K562 (cell line): ENCODE measurements around the gene ORAI3. TPM values are rescaled to one million over a fixed set of nuclear protein-coding genes. Genes with fewer than 3 reads are reported as not detected.

Experiments used
- CC2D1A ChIP-seq: fragments of 450-650 bp; IDR thresholded peaks from 2 replicates; pipeline ENCODE4 v1.6.1; 2017; ENCODE audit warnings: mild to moderate bottlenecking
- DEAF1 ChIP-seq: fragments of 450-650 bp; formaldehyde crosslinking; IDR thresholded peaks from 2 replicates; pipeline ENCODE4 v1.4.0; 2020; ENCODE audit warnings: mild to moderate bottlenecking, moderate library complexity
- FOXA3 ChIP-seq, 2 experiments: fragments of 450-650 bp in 1 of 2; sonication (generic) in 1 of 2; formaldehyde crosslinking; IDR thresholded peaks in 1 of 2; conservative IDR thresholded peaks in 1 of 2; 2 replicates each; pipeline versions ENCODE4 v1.4.0 to v1.8.0; 2020 to 2022; ENCODE audit warnings: mild to moderate bottlenecking in 2 of 2, missing genetic modification reagents in 1 of 2
- HDAC1 ChIP-seq, 2 experiments: fragments of 450-650 bp; IDR thresholded peaks; 2 replicates each; pipeline ENCODE4 v1.6.1; 2016 to 2017; ENCODE audit warnings: inconsistent platforms in 1 of 2, mild to moderate bottlenecking in 1 of 2, moderate library complexity in 1 of 2
- HDAC2 ChIP-seq: fragments of 450-650 bp; IDR thresholded peaks from 2 replicates; pipeline ENCODE4 v1.6.1; 2016; ENCODE audit warnings: mild to moderate bottlenecking
- MAZ ChIP-seq, 2 experiments: fragments of 450-650 bp in 1 of 2; sonication (generic) in 1 of 2; formaldehyde crosslinking; IDR thresholded peaks in 1 of 2; conservative IDR thresholded peaks in 1 of 2; 2 replicates each; pipeline versions ENCODE4 v1.4.0 to v1.5.0; 2020; ENCODE audit warnings: mild to moderate bottlenecking in 1 of 2, missing genetic modification reagents in 1 of 2
- MEIS2 ChIP-seq: fragments of 450-650 bp; IDR thresholded peaks from 2 replicates; pipeline ENCODE4 v1.6.1; 2014; ENCODE audit warnings: mild to moderate bottlenecking; ENCODE audit not compliant: partially characterized antibody
- MTA3 ChIP-seq: fragments of 450-650 bp; formaldehyde crosslinking; IDR thresholded peaks from 2 replicates; pipeline ENCODE4 v1.6.1; 2017; ENCODE audit warnings: mild to moderate bottlenecking, borderline replicate concordance
- MTF1 ChIP-seq: fragments of 250-450 bp; sonication (Bioruptor Pico); IDR thresholded peaks from 2 replicates; pipeline ENCODE4 v1.9.0; 2021; ENCODE audit warnings: moderate library complexity, mild to moderate bottlenecking, inconsistent platforms, borderline replicate concordance
- MYNN ChIP-seq, 2 experiments: sonication (generic); formaldehyde crosslinking in 1 of 2; IDR thresholded peaks; 2 replicates each; pipeline versions ENCODE4 v1.5.0 to v1.6.1; 2016 to 2020; ENCODE audit warnings: antibody characterized with exemption in 1 of 2, missing genetic modification reagents in 1 of 2
- NUFIP1 ChIP-seq: fragments of 450-650 bp; IDR thresholded peaks from 2 replicates; pipeline ENCODE4 v1.6.1; 2018; ENCODE audit not compliant: partially characterized antibody
- PTRF ChIP-seq: fragments of 450-650 bp; IDR thresholded peaks from 2 replicates; pipeline ENCODE4 v1.6.1; 2016; ENCODE audit warnings: mild to moderate bottlenecking, missing genetic modification characterization, missing compliant biosample characterization
- SAFB2 ChIP-seq: fragments of 200-400 bp; formaldehyde crosslinking; IDR thresholded peaks from 2 replicates; pipeline ENCODE4 v1.6.1; 2018; ENCODE audit warnings: borderline replicate concordance, low read length, low read depth, moderate library complexity; ENCODE audit not compliant: severe bottlenecking
- SP1 ChIP-seq: sonication (generic); formaldehyde crosslinking; IDR thresholded peaks from 2 replicates; pipeline ENCODE4 v1.8.1; 2022; ENCODE audit warnings: mild to moderate bottlenecking, missing genetic modification reagents
- TFAP4 ChIP-seq: sonication (generic); formaldehyde crosslinking; IDR thresholded peaks from 2 replicates; pipeline ENCODE4 v1.8.0; 2022; ENCODE audit warnings: missing genetic modification reagents, mild to moderate bottlenecking, moderate library complexity, borderline replicate concordance
- ZNF174 ChIP-seq: fragments of 250-450 bp; sonication (Bioruptor Pico); IDR thresholded peaks from 2 replicates; pipeline ENCODE4 v1.4.0; 2020; ENCODE audit warnings: mild to moderate bottlenecking
- ZNF609 ChIP-seq: sonication (generic); formaldehyde crosslinking; IDR thresholded peaks from 2 replicates; pipeline ENCODE4 v1.8.1; 2023; ENCODE audit warnings: missing genetic modification reagents, mild to moderate bottlenecking, borderline replicate concordance
- ZNF717 ChIP-seq: fragments of 250-450 bp; sonication (Bioruptor Pico); IDR thresholded peaks from 2 replicates; pipeline ENCODE4 v1.5.0; 2021
- ZNF780A ChIP-seq: fragments of 250-450 bp; sonication (Bioruptor Pico); IDR thresholded peaks from 2 replicates; pipeline ENCODE4 v1.5.0; 2021; ENCODE audit warnings: mild to moderate bottlenecking
- polyA plus RNA-seq, 8 experiments: library from polyadenylated mRNA; depleted of rRNA in 4 of 8; stranded (reverse) in 5 of 8; unstranded in 3 of 8; fragments of >200 nt; fragmentation: Nextera tagmentation in 2 of 8; fragmentation: Illumina TruSeq in 1 of 8; extraction: Ambion mirVana in 2 of 8; extraction: Trizol in 1 of 8; gene quantifications; 2 replicates each; pipeline versions ENCODE4 v1.2.1 to v1.2.3, GENCODE V29; 2011 to 2014; ENCODE audit warnings: inconsistent platforms in 1 of 8, missing spikeins in 1 of 8
- total RNA-seq, 7 experiments: library from RNA; depleted of rRNA in 6 of 7; stranded (reverse); fragments of >200 nt in 6 of 7; fragmentation: Illumina TruSeq in 2 of 7; extraction: Trizol in 2 of 7; gene quantifications; 2 replicates each; pipeline versions ENCODE4 v1.2.1 to v1.2.3, GENCODE V29; 2011 to 2021; ENCODE audit warnings: low replicate concordance in 1 of 7

ORAI3 gene
- total and polyA plus RNA-seq, 9 of the 15 experiments (the other 6 are each of a cell fraction or from before 2014, with no cell fraction given), result 4.9 to 23.3 (median 14.1) TPM

- TF ChIP-seq FOXA3 (CRISPR knock-in tag; conservative IDR thresholded peaks at IDR 0.05 in 1 of 2, IDR thresholded peaks at IDR 0.05 in 1 of 2) (no peak), NUFIP1 (no peak), MTF1 (CRISPR knock-in tag) (no peak), ZNF609 (peak; percentile 70; the same call in 1 of the 2 replicates), MYNN (IDR thresholded peaks at IDR 0.05) (0 out of 2 replicates have a peak, but pooled peaks have one; percentile 24), MYNN (CRISPR knock-in tag; IDR thresholded peaks at IDR 0.05) (no peak), HDAC2 (no peak), ZNF717 (CRISPR knock-in tag) (no peak), SP1 (CRISPR knock-in tag) (peak; percentile 49; the same call in 1 of the 2 replicates), DEAF1 (CRISPR knock-in tag) (peak; percentile 62; the same call in 1 of the 2 replicates), ZNF780A (no peak), MEIS2 (peak; percentile 13), HDAC1 (IDR thresholded peaks at IDR 0.05) (0 out of 4 replicates have a peak, but pooled peaks of 1 of the 2 experiments have one; percentile 8), CC2D1A (peak; percentile 77; the same call in 1 of the 2 replicates), ZNF174 (CRISPR knock-in tag) (no peak), PTRF (tag) (no peak), MAZ (CRISPR knock-in tag; conservative IDR thresholded peaks at IDR 0.05 in 1 of 2, IDR thresholded peaks at IDR 0.05 in 1 of 2) (peak in 1 of 2 experiments; percentile 51; a peak in 3 of 4 replicates), TFAP4 (peak; percentile 85), SAFB2 (no peak), MTA3 (peak; percentile 37; the same call in 1 of the 2 replicates)
These were observed 7.1 kb upstream of the ORAI3 start (continued) for GRCh38 chr16:30941600-30942425.
